ENCODE measurements around the gene DNM2. TPM values are rescaled to one million over a fixed set of nuclear protein-coding genes. Genes with fewer than 3 reads are reported as not detected.

DNM2 gene
- total and polyA plus RNA-seq, 9 of the 15 experiments (the other 6 are each of a cell fraction or from before 2014, with no cell fraction given): 2.2 to 161 (median 72.6) TPM

- TF ChIP-seq, protein P1, sequence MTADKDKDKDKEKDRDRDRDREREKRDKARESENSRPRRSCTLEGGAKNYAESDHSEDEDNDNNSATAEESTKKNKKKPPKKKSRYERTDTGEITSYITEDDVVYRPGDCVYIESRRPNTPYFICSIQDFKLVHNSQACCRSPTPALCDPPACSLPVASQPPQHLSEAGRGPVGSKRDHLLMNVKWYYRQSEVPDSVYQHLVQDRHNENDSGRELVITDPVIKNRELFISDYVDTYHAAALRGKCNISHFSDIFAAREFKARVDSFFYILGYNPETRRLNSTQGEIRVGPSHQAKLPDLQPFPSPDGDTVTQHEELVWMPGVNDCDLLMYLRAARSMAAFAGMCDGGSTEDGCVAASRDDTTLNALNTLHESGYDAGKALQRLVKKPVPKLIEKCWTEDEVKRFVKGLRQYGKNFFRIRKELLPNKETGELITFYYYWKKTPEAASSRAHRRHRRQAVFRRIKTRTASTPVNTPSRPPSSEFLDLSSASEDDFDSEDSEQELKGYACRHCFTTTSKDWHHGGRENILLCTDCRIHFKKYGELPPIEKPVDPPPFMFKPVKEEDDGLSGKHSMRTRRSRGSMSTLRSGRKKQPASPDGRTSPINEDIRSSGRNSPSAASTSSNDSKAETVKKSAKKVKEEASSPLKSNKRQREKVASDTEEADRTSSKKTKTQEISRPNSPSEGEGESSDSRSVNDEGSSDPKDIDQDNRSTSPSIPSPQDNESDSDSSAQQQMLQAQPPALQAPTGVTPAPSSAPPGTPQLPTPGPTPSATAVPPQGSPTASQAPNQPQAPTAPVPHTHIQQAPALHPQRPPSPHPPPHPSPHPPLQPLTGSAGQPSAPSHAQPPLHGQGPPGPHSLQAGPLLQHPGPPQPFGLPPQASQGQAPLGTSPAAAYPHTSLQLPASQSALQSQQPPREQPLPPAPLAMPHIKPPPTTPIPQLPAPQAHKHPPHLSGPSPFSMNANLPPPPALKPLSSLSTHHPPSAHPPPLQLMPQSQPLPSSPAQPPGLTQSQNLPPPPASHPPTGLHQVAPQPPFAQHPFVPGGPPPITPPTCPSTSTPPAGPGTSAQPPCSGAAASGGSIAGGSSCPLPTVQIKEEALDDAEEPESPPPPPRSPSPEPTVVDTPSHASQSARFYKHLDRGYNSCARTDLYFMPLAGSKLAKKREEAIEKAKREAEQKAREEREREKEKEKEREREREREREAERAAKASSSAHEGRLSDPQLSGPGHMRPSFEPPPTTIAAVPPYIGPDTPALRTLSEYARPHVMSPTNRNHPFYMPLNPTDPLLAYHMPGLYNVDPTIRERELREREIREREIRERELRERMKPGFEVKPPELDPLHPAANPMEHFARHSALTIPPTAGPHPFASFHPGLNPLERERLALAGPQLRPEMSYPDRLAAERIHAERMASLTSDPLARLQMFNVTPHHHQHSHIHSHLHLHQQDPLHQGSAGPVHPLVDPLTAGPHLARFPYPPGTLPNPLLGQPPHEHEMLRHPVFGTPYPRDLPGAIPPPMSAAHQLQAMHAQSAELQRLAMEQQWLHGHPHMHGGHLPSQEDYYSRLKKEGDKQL (CRISPR knock-in tag; IDR thresholded peaks at IDR 0.05; ENCODE audit: borderline replicate concordance): no peak
- peak; percentile 36; the same call in 1 of the 2 replicates for TF ChIP-seq BHLHE40 (IDR thresholded peaks at IDR 0.05; ENCODE audit: low read length)
Measured at GRCh38 chr19:10811391-10812111, 93.7 kb downstream of the DNM2 start (continued).

DNA sequence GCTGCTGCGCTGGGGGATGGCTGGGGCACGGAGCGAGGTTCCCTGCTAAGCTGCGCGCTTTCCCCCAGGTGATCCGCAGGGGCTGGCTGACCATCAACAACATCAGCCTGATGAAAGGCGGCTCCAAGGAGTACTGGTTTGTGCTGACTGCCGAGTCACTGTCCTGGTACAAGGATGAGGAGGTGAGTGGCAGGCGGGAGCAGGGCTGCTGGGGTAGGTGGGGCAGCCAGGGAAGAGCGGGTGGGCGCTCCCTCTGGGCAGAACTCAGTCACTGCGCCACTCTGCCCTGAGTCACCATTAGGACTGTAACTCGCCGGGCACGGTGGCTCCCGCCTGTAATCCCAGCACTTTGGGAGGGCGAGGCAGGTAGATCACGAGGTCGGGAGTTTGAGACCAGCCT is 94.3 kb downstream of the DNM2 start:
- ATAC-seq (peak; percentile 18), DNase-seq (ENCODE audit: extremely low read depth in 1 of 4, low spot score in 3 of 4) (peak in 3 of 4 experiments; percentile 34 to 48 (median 40)), FAIRE-seq (no peak)
- Histone ChIP-seq H3K4me3 (no peak overlapping the region), H3K36me3 (ENCODE audit: control insufficient read depth, insufficient read depth, low read length) (peaks cover 77% of the 10 kb centered on the region; the same call in 2 of the 3 replicates), H3K27me3 (ENCODE audit: control insufficient read depth in 2 of 2, insufficient read depth in 2 of 2, low read length in 2 of 2) (no peaks in the 10 kb centered on the region), H3K9ac (ENCODE audit: insufficient read depth in 1 of 2, low read depth in 2 of 2, low read length in 2 of 2) (peak overlapping the region; percentile 40 to 43), H3K27ac (ENCODE audit: extremely low read depth, low read depth, low read length) (peak overlapping the region; percentile 82), H3K4me2 (ENCODE audit: insufficient read depth, low read length) (peak overlapping the region; percentile 44; the same call in 1 of the 2 replicates), H3K9me1 (ENCODE audit: control insufficient read depth, insufficient read depth, low read length) (no peaks in the 10 kb centered on the region), H3K9me3 (replicated peaks; ENCODE audit: control insufficient read depth, insufficient read depth, low read depth, low read length) (no peaks in the 10 kb centered on the region; the same call in 1 of the 2 replicates), H2AFZ (ENCODE audit: low read depth, low read length) (no peak overlapping the region), H3K4me1 (replicated peaks in 1 of 2; ENCODE audit: control insufficient read depth in 2 of 2, insufficient read depth in 2 of 2, low read length in 2 of 2) (peaks cover 48 to 71% of the 10 kb centered on the region in 2 experiments), H4K20me1 (replicated peaks; ENCODE audit: control insufficient read depth, insufficient read depth, low read length) (no peaks in the 10 kb centered on the region), H3K79me2 (ENCODE audit: control insufficient read depth, insufficient read depth, low read length) (peaks cover 8% of the 10 kb centered on the region; the same call in 2 of the 3 replicates)
- intact Hi-C loops (cut with micrococcal nuclease): no loop called here
- 70% methylated on average over 13 of the region's 19 CpGs for WGBS (ENCODE audit: insufficient coverage, low coverage, missing lambda C conversion rate)
- no TSS peak for BruUV-seq (replicated peaks)
- ChIA-PET POLR2A (interaction anchor here (0.6 to 2.0 kb wide), 3 partner anchors 8 to 23 kb away, joined by 4 to 5 read pairs (median 4); no protein-coding TSS in a partner anchor), CTCF (ENCODE audit: low intra/inter-chr PET ratio) (no interaction called here)
- in situ Hi-C loops (cut with MboI): no loop called here
- TF ChIP-seq ZNF24 (IDR thresholded peaks at IDR 0.05) (no peak), NFE2 (IDR thresholded peaks at IDR 0.05; ENCODE audit: low read depth) (peak; percentile 70), ELF2 (CRISPR knock-in tag; IDR thresholded peaks at IDR 0.05) (no peak), MAFG (tag; conservative IDR thresholded peaks at IDR 0.05) (0 out of 2 replicates have a peak, but pooled peaks have one; percentile 23), CEBPG (CRISPR knock-in tag; IDR thresholded peaks at IDR 0.05) (0 out of 2 replicates have a peak, but pooled peaks have one; percentile 3), CEBPG (tag; conservative IDR thresholded peaks at IDR 0.05 in 1 of 2, IDR thresholded peaks at IDR 0.05 in 1 of 2) (no peak), PKNOX1 (IDR thresholded peaks at IDR 0.05) (peak; percentile 62; the same call in 1 of the 2 replicates)
- TF ChIP-seq, protein P2, sequence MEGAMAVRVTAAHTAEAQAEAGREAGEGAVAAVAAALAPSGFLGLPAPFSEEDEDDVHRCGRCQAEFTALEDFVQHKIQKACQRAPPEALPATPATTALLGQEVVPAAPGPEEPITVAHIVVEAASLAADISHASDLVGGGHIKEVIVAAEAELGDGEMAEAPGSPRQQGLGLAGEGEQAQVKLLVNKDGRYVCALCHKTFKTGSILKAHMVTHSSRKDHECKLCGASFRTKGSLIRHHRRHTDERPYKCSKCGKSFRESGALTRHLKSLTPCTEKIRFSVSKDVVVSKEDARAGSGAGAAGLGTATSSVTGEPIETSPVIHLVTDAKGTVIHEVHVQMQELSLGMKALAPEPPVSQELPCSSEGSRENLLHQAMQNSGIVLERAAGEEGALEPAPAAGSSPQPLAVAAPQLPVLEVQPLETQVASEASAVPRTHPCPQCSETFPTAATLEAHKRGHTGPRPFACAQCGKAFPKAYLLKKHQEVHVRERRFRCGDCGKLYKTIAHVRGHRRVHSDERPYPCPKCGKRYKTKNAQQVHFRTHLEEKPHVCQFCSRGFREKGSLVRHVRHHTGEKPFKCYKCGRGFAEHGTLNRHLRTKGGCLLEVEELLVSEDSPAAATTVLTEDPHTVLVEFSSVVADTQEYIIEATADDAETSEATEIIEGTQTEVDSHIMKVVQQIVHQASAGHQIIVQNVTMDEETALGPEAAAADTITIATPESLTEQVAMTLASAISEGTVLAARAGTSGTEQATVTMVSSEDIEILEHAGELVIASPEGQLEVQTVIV (CRISPR knock-in tag; IDR thresholded peaks at IDR 0.05; ENCODE audit: borderline replicate concordance): no peak
